ENCODE data around the gene ZNF738.
A peak's percentile ranks its signal among the peaks of the same experiment; 100 is the strongest.
"Not testable (repeated sequence)": the region's sequence is repeated elsewhere in the genome, so short reads cannot be mapped to it uniquely, and the experiment has no call there.

The ZNF738 gene

GRCh38 chr19:21358768-21359451, at the start of gene ZNF738:
ZNF738 (plus strand) TSS chr19:21359000; CDS start chr19:21359141, 141 bp downstream.
- Histone ChIP-seq H3K79me2 (ENCODE audit: low read length) (peaks cover 32% of the 10 kb centered on the region), H2AFZ (ENCODE audit: low read depth, low read length) (peak within 1 kb of the TSS; percentile 81; the same call in 1 of the 2 replicates)

GRCh38 chr19:21312807-21313206, 46.0 kb upstream of the ZNF738 start:
- H4K20me1 ChIP-seq (ENCODE audit: insufficient read depth, low read length) = peaks cover 14% of the 10 kb centered on the region; the same call in 1 of the 2 replicates
- not testable (repeated sequence) for H3K9me3 ChIP-seq (ENCODE audit: insufficient read depth, low read length); H3K4me1 ChIP-seq (ENCODE audit: low read length); H3K4me2 ChIP-seq (ENCODE audit: low read length); H3K9ac ChIP-seq (ENCODE audit: low read length); H3K4me3 ChIP-seq (ENCODE audit: low read length); H3K27me3 ChIP-seq (ENCODE audit: low read depth, low read length); H2AFZ ChIP-seq (ENCODE audit: low read depth, low read length); H3K27ac ChIP-seq (ENCODE audit: low read length)
- peaks cover 58% of the 10 kb centered on the region for H3K79me2 ChIP-seq (ENCODE audit: low read length)
- peaks cover 60% of the 10 kb centered on the region for H3K36me3 ChIP-seq (replicated peaks; ENCODE audit: low read depth, low read length)

More at GRCh38 chr19:21358768-21359451, at the start of gene ZNF738:
- no peak for TF ChIP-seq CTCF (IDR thresholded peaks at IDR 0.05; ENCODE audit: low read depth, low read length)
- TF ChIP-seq EZH2phosphoT487 (IDR thresholded peaks at IDR 0.05; ENCODE audit: low read depth) = no peak
- H3K36me3 ChIP-seq (replicated peaks; ENCODE audit: low read depth, low read length) = peaks cover 38% of the 10 kb centered on the region
- peak within 1 kb of the TSS; percentile 54 for H3K4me2 ChIP-seq (ENCODE audit: low read length)
- no peaks in the 10 kb centered on the region for H4K20me1 ChIP-seq (ENCODE audit: insufficient read depth, low read length)
- H3K9me3 ChIP-seq (ENCODE audit: insufficient read depth, low read length) = peaks cover 8% of the 10 kb centered on the region
- H3K27me3 ChIP-seq (ENCODE audit: low read depth, low read length) = no peaks in the 10 kb centered on the region
- peak within 1 kb of the TSS; percentile 72 for H3K27ac ChIP-seq (ENCODE audit: low read length)
- peak within 1 kb of the TSS; percentile 93 for H3K9ac ChIP-seq (ENCODE audit: low read length)
- H3K4me3 ChIP-seq (ENCODE audit: low read length) = peak within 1 kb of the TSS; percentile 93
- H3K4me1 ChIP-seq (ENCODE audit: low read length) = no peaks in the 10 kb centered on the region

GRCh38 chr19:21314676-21315075, 44.1 kb upstream of the ZNF738 start:
- H3K4me1 ChIP-seq (ENCODE audit: low read length) = no peaks in the 10 kb centered on the region
- peaks cover 13% of the 10 kb centered on the region; the same call in 1 of the 2 replicates for H3K9me3 ChIP-seq (ENCODE audit: insufficient read depth, low read length)
- H3K4me3 ChIP-seq (ENCODE audit: low read length) = no peak overlapping the region
- no peak overlapping the region for H3K27ac ChIP-seq (ENCODE audit: low read length)
- no peak overlapping the region for H2AFZ ChIP-seq (ENCODE audit: low read depth, low read length)
- peaks cover 73% of the 10 kb centered on the region for H3K79me2 ChIP-seq (ENCODE audit: low read length)
- H3K4me2 ChIP-seq (ENCODE audit: low read length) = no peak overlapping the region
- H3K27me3 ChIP-seq (ENCODE audit: low read depth, low read length) = no peaks in the 10 kb centered on the region
- H4K20me1 ChIP-seq (ENCODE audit: insufficient read depth, low read length) = peaks cover 14% of the 10 kb centered on the region; the same call in 1 of the 2 replicates
- no peak overlapping the region for H3K9ac ChIP-seq (ENCODE audit: low read length)
- TF ChIP-seq CTCF (IDR thresholded peaks at IDR 0.05; ENCODE audit: low read depth, low read length) (no peak), EZH2phosphoT487 (IDR thresholded peaks at IDR 0.05; ENCODE audit: low read depth) (no peak)
- peaks cover 66% of the 10 kb centered on the region for H3K36me3 ChIP-seq (replicated peaks; ENCODE audit: low read depth, low read length)

- no peak overlapping the region for H3K27ac ChIP-seq (ENCODE audit: low read length)
- no peaks in the 10 kb centered on the region for H3K27me3 ChIP-seq (ENCODE audit: low read depth, low read length)
- H3K36me3 ChIP-seq (replicated peaks; ENCODE audit: low read depth, low read length) = peaks cover 66% of the 10 kb centered on the region
- H2AFZ ChIP-seq (ENCODE audit: low read depth, low read length) = no peak overlapping the region
- H3K4me2 ChIP-seq (ENCODE audit: low read length) = no peak overlapping the region
- peaks cover 10% of the 10 kb centered on the region; the same call in 1 of the 2 replicates for H4K20me1 ChIP-seq (ENCODE audit: insufficient read depth, low read length)
- peaks cover 12% of the 10 kb centered on the region; the same call in 1 of the 2 replicates for H3K9me3 ChIP-seq (ENCODE audit: insufficient read depth, low read length)
- H3K4me3 ChIP-seq (ENCODE audit: low read length) = no peak overlapping the region
- no peak overlapping the region for H3K9ac ChIP-seq (ENCODE audit: low read length)
- H3K79me2 ChIP-seq (ENCODE audit: low read length) = peaks cover 88% of the 10 kb centered on the region
- H3K4me1 ChIP-seq (ENCODE audit: low read length) = no peaks in the 10 kb centered on the region
- TF ChIP-seq CTCF (IDR thresholded peaks at IDR 0.05; ENCODE audit: low read depth, low read length) (no peak), EZH2phosphoT487 (IDR thresholded peaks at IDR 0.05; ENCODE audit: low read depth) (no peak)
Observed at GRCh38 chr19:21317821-21318220, 41.0 kb upstream of the ZNF738 start.

Data from OCI-LY3 (cell line).